Esophagus muscularis mucosa (tissue), 4 donors: ENCODE measurements around the gene ACOXL. TPM values are rescaled to one million over a fixed set of nuclear protein-coding genes. Genes with fewer than 3 reads are reported as not detected.

Source experiments
- DNase-seq: peaks from one replicate; pipeline ENCODE4 v3.0.0-alpha.2; 2017; ENCODE audit errors: extremely low spot score
- H3K27ac ChIP-seq, 4 donors: fragments of 200-600 bp; sonication (generic); replicated peaks in 1 of 4; 1 replicate in 3 of 4; 2 replicates in 1 of 4; pipeline ENCODE4 v1.5.1; 2016 to 2019; ENCODE audit warnings: mild to moderate bottlenecking in 1 of 4
- H3K27me3 ChIP-seq, 4 donors: fragments of 200-600 bp; sonication (generic); one replicate each; pipeline versions ENCODE4 v1.5.1 to v1.6.0; 2016 to 2019
- H3K36me3 ChIP-seq, 4 donors: fragments of 200-600 bp; sonication (generic); one replicate each; pipeline ENCODE4 v1.5.1; 2016 to 2019
- H3K4me1 ChIP-seq, 4 donors: fragments of 200-600 bp; sonication (generic); one replicate each; pipeline ENCODE4 v1.5.1; 2016 to 2019
- H3K4me3 ChIP-seq, 4 donors: fragments of 200-600 bp; sonication (generic); 1 replicate in 2 of 4; 2 replicates in 2 of 4; pipeline ENCODE4 v1.5.1; 2016 to 2019; ENCODE audit warnings: mild to moderate bottlenecking in 4 of 4, moderate library complexity in 1 of 4
- H3K9me3 ChIP-seq, 4 donors: fragments of 200-600 bp; sonication (generic); 1 replicate in 3 of 4; 2 replicates in 1 of 4; pipeline ENCODE4 v1.5.1; 2016 to 2019
- CTCF ChIP-seq, 3 experiments: fragments of 200-600 bp in 2 of 3; fragments of 450-650 bp in 1 of 3; sonication (generic) in 2 of 3; IDR thresholded peaks; one replicate each; pipeline ENCODE4 v1.5.1; 2017 to 2019; ENCODE audit warnings: antibody characterized with exemption in 3 of 3, mild to moderate bottlenecking in 2 of 3, moderate library complexity in 1 of 3
- EP300 ChIP-seq: sonication (generic); formaldehyde crosslinking; IDR thresholded peaks from one replicate; pipeline ENCODE4 v1.6.1; 2017; ENCODE audit warnings: antibody characterized with exemption
- POLR2A ChIP-seq: fragments of 450-650 bp; IDR thresholded peaks from one replicate; pipeline ENCODE4 v1.6.1; 2017; ENCODE audit warnings: antibody characterized with exemption, moderate library complexity, mild to moderate bottlenecking, low read depth
- POLR2AphosphoS5 ChIP-seq, 2 donors: sonication (generic); formaldehyde crosslinking; IDR thresholded peaks; one replicate each; pipeline ENCODE4 v1.6.1; 2017; ENCODE audit warnings: antibody characterized with exemption in 2 of 2
- WGBS: methylation state at CpG from one replicate; pipeline ENCODE4 v1.1.5; 2018; 5-methylcytosine and 5-hydroxymethylcytosine counted together
- intact Hi-C: fragments of 100-400 bp; cut with DNase I; formaldehyde crosslinking; loops from one replicate; pipeline ENCODE4 v1.15.1; 2023
- total RNA-seq, 4 donors: library from RNA; depleted of rRNA; stranded (reverse); fragments of >200 nt; gene quantifications; one replicate each; pipeline versions ENCODE4 v1.1.0 to v1.2.1, GENCODE V29; 2016

Gene ACOXL
- total RNA-seq, 4 donors from 2014 or later, result not detected

GRCh38 chr2:111032721-111033429 lies 300.5 kb downstream of the ACOXL start:
- peak; percentile 89 for DNase-seq
- Histone ChIP-seq H3K27ac (no peak overlapping the region), H3K36me3 (no peaks in the 10 kb centered on the region), H3K9me3 (peaks cover 0 to 5% (median 0%) of the 10 kb centered on the region in 4 donors), H3K27me3 (peaks cover 0 to 8% (median 0%) of the 10 kb centered on the region in 4 donors), H3K4me1 (no peaks in the 10 kb centered on the region), H3K4me3 (no peak overlapping the region)
- WGBS, result 85% methylated on average over 7 of the region's 8 CpGs
- intact Hi-C loops, result no loop called here
- no peak for TF ChIP-seq POLR2AphosphoS5 (IDR thresholded peaks at IDR 0.05)
- no peak for TF ChIP-seq POLR2A
- no peak for TF ChIP-seq EP300
- TF ChIP-seq CTCF (IDR thresholded peaks at IDR 0.05), result no peak

- Histone ChIP-seq H3K4me1 (no peaks in the 10 kb centered on the region), H3K27ac (no peak overlapping the region), H3K4me3 (no peak overlapping the region), H3K9me3 (no peaks in the 10 kb centered on the region), H3K36me3 (no peaks in the 10 kb centered on the region), H3K27me3 (peaks cover 0 to 8% (median 0%) of the 10 kb centered on the region in 4 donors)
- intact Hi-C loops, result no loop called here
- no peak for DNase-seq
- WGBS, result 80% methylated on average over 4 of the region's 4 CpGs
- TF ChIP-seq EP300, result no peak
- no peak for TF ChIP-seq POLR2AphosphoS5 (IDR thresholded peaks at IDR 0.05)
- TF ChIP-seq CTCF (IDR thresholded peaks at IDR 0.05), result no peak
- no peak for TF ChIP-seq POLR2A
Measured at GRCh38 chr2:111034146-111034545, 301.8 kb downstream of the ACOXL start.

DNA sequence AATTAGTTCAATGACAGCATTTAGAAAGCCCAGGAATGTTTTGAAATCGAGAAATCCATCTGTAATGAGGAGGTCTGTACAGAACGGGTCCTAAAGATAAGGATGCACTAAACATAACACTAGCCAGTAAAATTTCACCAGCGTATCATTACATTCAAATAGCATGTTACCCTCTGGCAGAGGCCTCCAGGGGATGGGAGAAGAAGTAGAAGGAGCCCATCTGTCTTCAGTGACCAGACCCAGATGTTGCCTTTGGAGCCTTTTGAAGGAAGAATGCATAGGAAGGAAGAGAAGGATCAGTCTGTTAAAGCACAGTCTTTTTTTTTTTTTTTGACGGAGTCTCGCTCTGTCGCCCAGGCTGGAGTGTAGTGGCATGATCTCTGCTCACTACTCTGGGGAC lies 302.2 kb downstream of the ACOXL start:
- H3K36me3 ChIP-seq, result no peaks in the 10 kb centered on the region
- H3K9me3 ChIP-seq, result no peaks in the 10 kb centered on the region
- H3K4me3 ChIP-seq, result no peak overlapping the region
- 74% methylated on average over 6 of the region's 6 CpGs for WGBS
- H3K27ac ChIP-seq, result no peak overlapping the region
- intact Hi-C loops, result no loop called here
- no peaks in the 10 kb centered on the region for H3K4me1 ChIP-seq
- TF ChIP-seq EP300, result no peak
- no peak for TF ChIP-seq POLR2AphosphoS5 (IDR thresholded peaks at IDR 0.05)
- TF ChIP-seq POLR2A, result no peak
- no peak for TF ChIP-seq CTCF (IDR thresholded peaks at IDR 0.05)
- no peak for DNase-seq
- H3K27me3 ChIP-seq, result peaks cover 0 to 8% (median 0%) of the 10 kb centered on the region in 4 donors

DNA sequence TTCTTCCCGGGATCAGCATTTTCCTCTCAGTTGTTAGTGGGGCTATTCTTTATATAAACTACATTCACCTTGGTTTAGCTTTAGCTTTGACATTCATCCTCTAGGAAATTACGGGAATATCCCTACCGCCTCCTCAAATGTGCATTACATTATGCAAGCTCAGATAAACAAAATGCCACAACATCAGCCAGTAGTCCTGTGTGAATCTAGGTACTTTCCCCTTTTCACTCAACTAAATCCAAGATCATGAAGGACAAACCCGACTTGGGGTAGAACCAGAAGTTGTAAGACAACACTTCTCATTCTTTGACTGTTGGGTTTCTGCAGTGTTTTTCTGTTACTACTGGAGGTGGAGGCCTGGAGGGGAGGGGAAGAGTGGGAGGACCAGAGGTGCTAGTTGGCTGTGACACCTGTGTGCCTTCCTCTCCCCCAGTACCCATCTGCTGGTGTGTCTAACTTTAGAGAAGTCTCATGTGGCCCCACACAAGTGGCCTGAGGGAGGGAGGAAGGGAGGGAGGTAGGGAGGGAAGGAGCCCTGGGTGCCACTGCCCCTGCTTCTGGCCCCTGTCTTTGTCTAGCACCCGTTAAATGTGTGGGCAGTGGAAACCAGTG lies 303.6 kb downstream of the ACOXL start:
- Histone ChIP-seq H3K4me3 (no peak overlapping the region), H3K27ac (no peak overlapping the region), H3K36me3 (no peaks in the 10 kb centered on the region), H3K4me1 (no peaks in the 10 kb centered on the region), H3K27me3 (peaks cover 0 to 8% (median 0%) of the 10 kb centered on the region in 4 donors), H3K9me3 (no peaks in the 10 kb centered on the region)
- TF ChIP-seq POLR2A (no peak), POLR2AphosphoS5 (IDR thresholded peaks at IDR 0.05) (no peak), EP300 (no peak), CTCF (IDR thresholded peaks at IDR 0.05) (no peak)
- WGBS, result 82% methylated on average over 5 of the region's 5 CpGs
- intact Hi-C loops, result no loop called here
- peak; percentile 55 for DNase-seq

GRCh38 chr2:111037128-111037527 lies 304.8 kb downstream of the ACOXL start:
- TF ChIP-seq POLR2AphosphoS5 (IDR thresholded peaks at IDR 0.05) (no peak), POLR2A (no peak), CTCF (IDR thresholded peaks at IDR 0.05) (no peak), EP300 (no peak)
- H3K9me3 ChIP-seq, result no peaks in the 10 kb centered on the region
- no peaks in the 10 kb centered on the region for H3K4me1 ChIP-seq
- DNase-seq, result no peak
- intact Hi-C loops, result no loop called here
- H3K27ac ChIP-seq, result no peak overlapping the region
- H3K4me3 ChIP-seq, result no peak overlapping the region
- WGBS, result 89% methylated on average over 3 of the region's 3 CpGs
- H3K27me3 ChIP-seq, result peaks cover 0 to 8% (median 0%) of the 10 kb centered on the region in 4 donors
- no peaks in the 10 kb centered on the region for H3K36me3 ChIP-seq
